ENCODE data around the gene MVP.
"Not testable (repeated sequence)": the region's sequence is repeated elsewhere in the genome, so short reads cannot be mapped to it uniquely, and the experiment has no call there.

Gene MVP

GRCh38 chr16:29881050-29881449 is 60.8 kb downstream of the MVP start:
- no peak for TF ChIP-seq CTCF (IDR thresholded peaks at IDR 0.05)
- no peak overlapping the region for H3K27ac Mint-ChIP-seq
- H3K4me3 Mint-ChIP-seq = no peak overlapping the region
- peaks cover 43% of the 10 kb centered on the region for H3K27me3 Mint-ChIP-seq (ENCODE audit: low read depth, poor library complexity)
- peaks cover 6% of the 10 kb centered on the region for H3K9me3 Mint-ChIP-seq
- H3K4me1 Mint-ChIP-seq = peaks cover 11% of the 10 kb centered on the region
- no peak for DNase-seq
- H3K36me3 Mint-ChIP-seq (ENCODE audit: low read depth) = no peaks in the 10 kb centered on the region

GRCh38 chr16:29883987-29884386 is 63.7 kb downstream of the MVP start:
- no peak overlapping the region for H3K27ac Mint-ChIP-seq
- DNase-seq = no peak
- peak overlapping the region; percentile 64 for H3K4me3 Mint-ChIP-seq
- TF ChIP-seq CTCF (IDR thresholded peaks at IDR 0.05) = no peak
- H3K9me3 Mint-ChIP-seq = no peaks in the 10 kb centered on the region
- no peaks in the 10 kb centered on the region for H3K36me3 Mint-ChIP-seq (ENCODE audit: low read depth)
- H3K4me1 Mint-ChIP-seq = no peaks in the 10 kb centered on the region
- H3K27me3 Mint-ChIP-seq (ENCODE audit: low read depth, poor library complexity) = peaks cover 17% of the 10 kb centered on the region

- not testable (repeated sequence) for H3K36me3 Mint-ChIP-seq (ENCODE audit: low read depth); H3K27ac Mint-ChIP-seq; H3K4me1 Mint-ChIP-seq; H3K4me3 Mint-ChIP-seq; H3K9me3 Mint-ChIP-seq; H3K27me3 Mint-ChIP-seq (ENCODE audit: low read depth, poor library complexity); DNase-seq
These were observed 69.1 kb downstream of the MVP start for GRCh38 chr16:29889372-29889771.

- no peak overlapping the region for H3K4me3 Mint-ChIP-seq
These were observed 71.5 kb downstream of the MVP start for GRCh38 chr16:29891525-29892457.

GRCh38 chr16:29892458-29892813 is 72.2 kb downstream of the MVP start:
- DNase-seq = no peak
- Mint-ChIP-seq H3K4me3 (no peak overlapping the region), H3K9me3 (no peaks in the 10 kb centered on the region), H3K27ac (no peak overlapping the region), H3K36me3 (ENCODE audit: low read depth) (no peaks in the 10 kb centered on the region), H3K27me3 (ENCODE audit: low read depth, poor library complexity) (peaks cover 10% of the 10 kb centered on the region), H3K4me1 (peaks cover 10% of the 10 kb centered on the region)
- TF ChIP-seq CTCF (IDR thresholded peaks at IDR 0.05) = no peak

More at GRCh38 chr16:29891525-29892457, 71.5 kb downstream of the MVP start:
- H3K4me1 Mint-ChIP-seq = peaks cover 5% of the 10 kb centered on the region
- no peak for DNase-seq
- peaks cover 10% of the 10 kb centered on the region for H3K27me3 Mint-ChIP-seq (ENCODE audit: low read depth, poor library complexity)
- no peak overlapping the region for H3K27ac Mint-ChIP-seq
- no peak for TF ChIP-seq CTCF (IDR thresholded peaks at IDR 0.05)
- no peaks in the 10 kb centered on the region for H3K36me3 Mint-ChIP-seq (ENCODE audit: low read depth)
- H3K9me3 Mint-ChIP-seq = no peaks in the 10 kb centered on the region

- H3K27ac Mint-ChIP-seq = no peak overlapping the region
- no peaks in the 10 kb centered on the region for H3K36me3 Mint-ChIP-seq (ENCODE audit: low read depth)
- TF ChIP-seq CTCF (IDR thresholded peaks at IDR 0.05) = no peak
These were observed 73.3 kb downstream of the MVP start for GRCh38 chr16:29893553-29893952.

More at GRCh38 chr16:29893553-29893952, 73.3 kb downstream of the MVP start:
- peaks cover 21% of the 10 kb centered on the region for H3K4me1 Mint-ChIP-seq
- H3K9me3 Mint-ChIP-seq = no peaks in the 10 kb centered on the region
- no peak overlapping the region for H3K4me3 Mint-ChIP-seq
- peaks cover 16% of the 10 kb centered on the region for H3K27me3 Mint-ChIP-seq (ENCODE audit: low read depth, poor library complexity)
- DNase-seq = no peak

All from nephron progenitor cell (in vitro differentiated cells).